MG63 (cell line): ENCODE data around the gene GPR146. TPM values are rescaled to one million over a fixed set of nuclear protein-coding genes. Genes with fewer than 3 reads are reported as not detected.
A peak's percentile ranks its signal among the peaks of the same experiment; 100 is the strongest.

Experiments
- DNase-seq: peaks from one replicate; pipeline ENCODE4 v3.0.0-alpha.2; 2020
- H3K27me3 ChIP-seq: fragments of 250-450 bp; sonication (Bioruptor Pico); 2 replicates; pipeline ENCODE4 v1.5.1; 2020; ENCODE audit warnings: mild to moderate bottlenecking, moderate library complexity
- H3K36me3 ChIP-seq: fragments of 250-450 bp; sonication (Bioruptor Pico); 2 replicates; pipeline ENCODE4 v1.5.1; 2020; ENCODE audit warnings: mild to moderate bottlenecking, moderate library complexity
- H3K4me3 ChIP-seq: fragments of 250-450 bp; sonication (Bioruptor Pico); 2 replicates; pipeline ENCODE4 v1.5.1; 2020; ENCODE audit warnings: mild to moderate bottlenecking, moderate library complexity
- H3K9me3 ChIP-seq: fragments of 250-450 bp; sonication (Bioruptor Pico); 2 replicates; pipeline ENCODE4 v1.5.1; 2020; ENCODE audit warnings: mild to moderate bottlenecking, moderate library complexity
- total RNA-seq: library from RNA; depleted of rRNA; stranded (reverse); fragments of >200 nt; shearing (Covaris generic); gene quantifications from 2 replicates; pipeline ENCODE4 v1.2.3, GENCODE V29; 2014; ENCODE audit warnings: low replicate concordance

The GPR146 gene
- total RNA-seq, 1 experiment from 2014 or later, result 1.5 TPM

- no peaks in the 10 kb centered on the region for H3K9me3 ChIP-seq
- no peaks in the 10 kb centered on the region for H3K27me3 ChIP-seq
- H3K4me3 ChIP-seq, result no peak overlapping the region
- H3K36me3 ChIP-seq, result peaks cover 5% of the 10 kb centered on the region
- no peak for DNase-seq
Observed at GRCh38 chr7:1019789-1020610, 24.3 kb upstream of the GPR146 start.

- Histone ChIP-seq H3K9me3 (no peaks in the 10 kb centered on the region), H3K4me3 (no peak overlapping the region)
- no peak for DNase-seq
Observed at GRCh38 chr7:1020849-1021251, 23.5 kb upstream of the GPR146 start.

GRCh38 chr7:1021366-1021765, 23.0 kb upstream of the GPR146 start:
- DNase-seq, result no peak
- H3K9me3 ChIP-seq, result no peaks in the 10 kb centered on the region
- H3K36me3 ChIP-seq, result peaks cover 6% of the 10 kb centered on the region
- no peaks in the 10 kb centered on the region for H3K27me3 ChIP-seq
- no peak overlapping the region for H3K4me3 ChIP-seq

More at GRCh38 chr7:1020849-1021251, 23.5 kb upstream of the GPR146 start:
- Histone ChIP-seq H3K27me3 (no peaks in the 10 kb centered on the region), H3K36me3 (peaks cover 5% of the 10 kb centered on the region)

- Histone ChIP-seq H3K4me3 (no peak overlapping the region), H3K9me3 (no peaks in the 10 kb centered on the region), H3K27me3 (no peaks in the 10 kb centered on the region), H3K36me3 (peaks cover 10% of the 10 kb centered on the region)
- no peak for DNase-seq
Observed at GRCh38 chr7:1021931-1022330, 22.4 kb upstream of the GPR146 start.

- H3K27me3 ChIP-seq, result no peaks in the 10 kb centered on the region
- H3K9me3 ChIP-seq, result no peaks in the 10 kb centered on the region
- no peak for DNase-seq
- H3K4me3 ChIP-seq, result no peak overlapping the region
- peaks cover 10% of the 10 kb centered on the region for H3K36me3 ChIP-seq
Observed at GRCh38 chr7:1022356-1022755, 22.0 kb upstream of the GPR146 start.

- DNase-seq, result no peak
- Histone ChIP-seq H3K27me3 (no peaks in the 10 kb centered on the region), H3K36me3 (peaks cover 10% of the 10 kb centered on the region), H3K4me3 (no peak overlapping the region), H3K9me3 (no peaks in the 10 kb centered on the region)
Observed at GRCh38 chr7:1022801-1023465, 21.4 kb upstream of the GPR146 start.

GRCh38 chr7:1024331-1024841, 20.0 kb upstream of the GPR146 start:
- H3K4me3 ChIP-seq, result no peak overlapping the region
- no peaks in the 10 kb centered on the region for H3K27me3 ChIP-seq
- no peaks in the 10 kb centered on the region for H3K9me3 ChIP-seq
- DNase-seq, result no peak
- peaks cover 7% of the 10 kb centered on the region for H3K36me3 ChIP-seq

- Histone ChIP-seq H3K27me3 (no peaks in the 10 kb centered on the region), H3K9me3 (no peaks in the 10 kb centered on the region), H3K36me3 (peaks cover 7% of the 10 kb centered on the region), H3K4me3 (no peak overlapping the region)
- DNase-seq, result no peak
Observed at GRCh38 chr7:1024876-1025742, 19.2 kb upstream of the GPR146 start.

GRCh38 chr7:1025743-1026581, 18.4 kb upstream of the GPR146 start:
- no peaks in the 10 kb centered on the region for H3K9me3 ChIP-seq
- peaks cover 7% of the 10 kb centered on the region for H3K36me3 ChIP-seq
- H3K27me3 ChIP-seq, result no peaks in the 10 kb centered on the region
- H3K4me3 ChIP-seq, result no peak overlapping the region
- no peak for DNase-seq

- H3K9me3 ChIP-seq, result no peaks in the 10 kb centered on the region
- no peaks in the 10 kb centered on the region for H3K27me3 ChIP-seq
- H3K36me3 ChIP-seq, result peaks cover 6% of the 10 kb centered on the region
- no peak overlapping the region for H3K4me3 ChIP-seq
- DNase-seq, result no peak
Observed at GRCh38 chr7:1026721-1027161, 17.6 kb upstream of the GPR146 start.

- Histone ChIP-seq H3K4me3 (peak overlapping the region; percentile 43), H3K9me3 (no peaks in the 10 kb centered on the region), H3K36me3 (peaks cover 5% of the 10 kb centered on the region), H3K27me3 (no peaks in the 10 kb centered on the region)
- no peak for DNase-seq
Observed at GRCh38 chr7:1027242-1028043, 16.9 kb upstream of the GPR146 start.

- peak; percentile 87 for DNase-seq
- Histone ChIP-seq H3K4me3 (peak overlapping the region; percentile 43), H3K36me3 (peaks cover 5% of the 10 kb centered on the region), H3K9me3 (no peaks in the 10 kb centered on the region), H3K27me3 (no peaks in the 10 kb centered on the region)
Observed at GRCh38 chr7:1028044-1028770, 16.1 kb upstream of the GPR146 start.

- Histone ChIP-seq H3K27me3 (no peaks in the 10 kb centered on the region), H3K9me3 (no peaks in the 10 kb centered on the region), H3K36me3 (peaks cover 5% of the 10 kb centered on the region), H3K4me3 (peak overlapping the region; percentile 43; the same call in 1 of the 2 replicates)
- peak; percentile 92 for DNase-seq
Observed at GRCh38 chr7:1028775-1029636, 15.3 kb upstream of the GPR146 start.
